HG03060 (cell line): ENCODE results near the gene HIF3A.
"Not testable (repeated sequence)": the region's sequence is repeated elsewhere in the genome, so short reads cannot be mapped to it uniquely, and the experiment has no call there.

ENCODE experiments used
- ATAC-seq: cut with Tn5 transposase; IDR thresholded peaks from one replicate; pipeline ENCODE4 v1.9.1; 2021; ENCODE audit warnings: low read depth, moderate number of reproducible peaks; ENCODE audit not compliant: unreplicated experiment

The HIF3A gene

DNA sequence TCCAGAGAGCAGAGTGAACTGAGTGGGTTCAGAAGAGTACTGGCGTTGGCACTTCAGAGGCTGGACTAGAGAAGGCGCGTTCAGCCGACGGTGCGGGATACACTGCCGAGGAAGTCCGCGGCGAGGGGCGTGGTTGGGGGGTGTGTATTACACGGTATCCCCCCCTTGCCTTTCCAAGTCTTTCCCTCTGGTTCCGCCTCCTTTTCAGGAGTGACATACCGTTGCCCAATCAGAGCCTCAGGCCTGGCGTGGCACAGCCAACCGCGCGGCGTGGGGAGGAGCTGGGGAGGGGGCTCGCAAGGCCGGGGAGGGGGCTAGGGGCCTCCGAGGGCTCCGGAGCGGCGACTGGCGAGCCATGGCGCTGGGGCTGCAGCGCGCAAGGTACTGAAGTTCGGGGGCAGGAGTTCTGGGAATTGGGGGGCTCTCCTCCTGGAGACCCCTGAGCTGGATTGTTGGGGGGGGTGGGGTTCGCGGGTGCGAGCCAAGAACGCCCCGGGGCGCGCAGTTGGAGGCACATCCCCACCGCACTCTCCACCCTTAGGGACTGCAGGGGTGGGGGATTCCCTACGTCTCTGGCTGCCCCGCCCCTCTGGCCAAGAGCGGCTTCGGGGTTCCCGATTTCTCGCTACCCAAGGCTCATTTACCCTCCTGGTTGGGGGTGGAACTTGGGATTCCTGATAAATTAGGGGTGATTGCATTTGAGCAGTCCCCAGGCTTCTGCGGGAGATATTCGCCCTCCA is at the start of gene HIF3A:
Gene HIF3A (plus strand): TSS at position 321 of the 740 bp plus-strand sequence. CDS start 35 bp downstream, at position 356.
- no peak for ATAC-seq

DNA sequence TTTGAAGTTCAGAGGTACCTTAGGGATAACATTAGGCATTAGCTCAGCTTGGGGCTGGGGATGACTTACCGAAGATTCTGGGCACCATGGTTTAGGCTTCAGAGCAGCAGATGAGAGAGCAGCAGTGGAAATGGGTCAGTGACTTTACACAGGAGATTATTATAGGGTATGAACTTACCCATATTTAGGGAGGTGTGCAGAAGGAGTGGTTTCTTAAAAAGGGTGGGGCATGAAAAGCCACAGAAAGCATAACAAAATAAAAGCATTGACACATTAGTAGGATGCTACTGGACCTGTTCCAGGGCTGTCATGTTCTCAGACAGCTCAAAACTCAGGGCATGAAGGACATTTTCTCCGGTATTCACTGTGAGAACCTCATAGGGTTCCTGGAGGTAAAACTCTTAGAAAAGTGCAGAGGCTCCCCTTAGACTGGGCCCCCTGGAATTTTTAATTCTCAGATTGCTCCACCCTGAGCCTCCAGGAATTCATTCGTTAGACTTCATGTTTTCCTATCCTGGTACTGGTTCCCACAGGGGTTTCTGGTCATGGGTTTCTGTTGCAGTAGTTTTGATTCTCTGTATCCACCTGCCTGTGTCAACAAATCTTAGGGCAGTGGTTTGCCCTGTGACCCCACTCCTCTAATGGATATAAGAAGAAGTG is 46.6 kb upstream of the HIF3A start:
- ATAC-seq, result no peak

DNA sequence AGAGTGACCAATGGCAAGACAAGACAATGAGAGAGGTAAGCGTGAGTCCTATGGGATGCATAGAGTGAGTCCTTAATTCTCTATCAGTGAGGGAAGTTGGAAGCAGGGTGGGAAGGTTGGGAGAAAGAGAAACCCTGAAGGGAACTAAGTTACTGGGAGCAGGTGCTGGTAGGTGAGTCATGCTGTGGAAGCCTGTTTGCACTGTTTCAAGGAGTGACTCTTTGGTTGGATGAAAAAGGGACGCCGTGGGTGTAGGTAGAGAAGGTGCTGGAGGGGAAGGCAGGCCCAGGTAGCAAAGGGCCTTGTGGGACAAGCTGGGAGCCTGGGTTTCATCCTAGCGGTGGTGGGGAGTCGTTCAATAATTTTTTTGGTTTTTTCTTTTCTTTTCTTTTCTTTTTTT is 45.4 kb upstream of the HIF3A start:
- no peak for ATAC-seq

DNA sequence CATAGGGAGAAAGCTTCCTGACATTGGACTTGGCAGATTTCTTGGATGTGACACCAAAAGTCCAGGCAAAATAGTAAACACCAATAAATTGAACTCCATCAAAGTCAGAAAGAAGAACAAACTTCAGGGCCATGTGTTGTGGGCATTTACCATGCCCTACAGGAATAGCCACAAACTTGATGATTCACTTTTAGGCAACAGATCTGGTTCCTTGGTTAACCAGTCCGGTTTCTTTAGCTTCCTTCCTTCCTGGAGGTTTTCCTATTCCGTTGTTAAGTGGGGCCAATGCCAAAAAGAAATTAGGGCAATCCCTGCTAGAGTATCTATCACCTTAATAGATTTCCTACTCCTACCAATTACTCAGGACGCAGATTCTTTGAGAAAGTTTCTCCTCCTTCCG is 42.1 kb upstream of the HIF3A start:
- ATAC-seq, result no peak

DNA sequence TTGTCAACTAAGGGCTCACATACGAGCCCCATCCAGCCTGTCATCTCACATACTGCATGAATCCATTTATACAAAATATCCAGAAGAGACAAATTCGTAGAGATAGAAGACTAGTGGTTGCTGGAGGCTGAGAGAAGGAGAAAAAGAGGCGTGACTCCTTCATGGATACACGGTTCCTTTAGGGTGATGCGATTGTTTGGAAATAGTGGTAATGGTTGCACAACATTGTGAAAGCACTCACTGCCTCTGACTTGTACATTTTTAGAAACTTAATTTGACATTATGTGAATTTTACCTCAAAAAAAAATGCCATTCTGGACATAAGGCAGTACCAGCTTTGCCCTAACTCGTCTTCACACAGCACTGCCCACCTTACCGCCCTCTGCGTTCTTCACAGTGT is 40.0 kb upstream of the HIF3A start:
- ATAC-seq, result no peak

DNA sequence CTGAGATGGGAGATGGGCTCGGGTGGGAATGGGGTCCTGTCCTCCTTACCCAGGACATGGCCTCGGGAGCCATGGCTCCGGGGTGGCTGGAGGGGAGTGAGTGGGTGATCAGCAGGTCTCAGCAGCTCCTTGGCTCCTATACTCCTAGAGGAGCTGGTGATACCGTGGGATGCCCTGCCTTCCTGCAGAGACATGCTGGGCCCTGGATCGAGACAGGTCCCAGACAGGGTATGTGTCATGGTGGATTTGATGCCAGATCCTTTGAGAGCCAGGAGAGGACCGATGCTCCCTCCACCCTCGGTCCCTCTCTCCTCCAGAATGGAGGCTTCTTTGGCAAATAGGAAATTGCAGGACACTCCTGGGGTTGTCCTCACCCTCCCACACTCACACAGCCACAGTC is 35.3 kb upstream of the HIF3A start:
- not testable (repeated sequence) for ATAC-seq

DNA sequence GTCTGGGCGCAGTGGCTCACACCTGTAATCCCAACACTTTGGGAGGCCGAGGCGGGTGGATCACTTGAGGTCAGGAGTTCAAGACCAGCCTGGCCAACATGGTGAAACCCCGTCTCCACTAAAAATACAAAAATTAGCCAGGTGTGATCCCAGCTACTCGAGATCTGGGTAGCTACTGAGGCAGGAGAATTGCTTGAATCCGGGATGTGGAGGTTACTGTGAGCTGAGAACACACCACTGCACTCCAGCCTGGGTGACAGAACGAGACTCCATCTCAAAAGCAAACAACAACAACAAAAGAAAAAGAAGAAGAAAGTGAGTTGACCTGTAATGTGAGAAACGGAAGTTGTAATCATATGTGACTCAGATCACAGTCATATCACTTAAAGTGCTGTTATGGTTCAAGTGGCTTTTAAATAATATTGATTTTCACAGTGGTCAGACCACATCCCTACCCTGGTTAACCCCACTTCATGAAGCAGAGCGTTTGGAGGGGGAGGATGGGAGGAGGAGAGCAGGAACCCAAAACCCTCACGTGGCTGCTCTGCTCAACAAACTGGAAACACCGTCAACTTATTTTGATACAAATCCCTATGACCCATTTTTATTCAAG is 34.1 kb upstream of the HIF3A start:
- not testable (repeated sequence) for ATAC-seq

DNA sequence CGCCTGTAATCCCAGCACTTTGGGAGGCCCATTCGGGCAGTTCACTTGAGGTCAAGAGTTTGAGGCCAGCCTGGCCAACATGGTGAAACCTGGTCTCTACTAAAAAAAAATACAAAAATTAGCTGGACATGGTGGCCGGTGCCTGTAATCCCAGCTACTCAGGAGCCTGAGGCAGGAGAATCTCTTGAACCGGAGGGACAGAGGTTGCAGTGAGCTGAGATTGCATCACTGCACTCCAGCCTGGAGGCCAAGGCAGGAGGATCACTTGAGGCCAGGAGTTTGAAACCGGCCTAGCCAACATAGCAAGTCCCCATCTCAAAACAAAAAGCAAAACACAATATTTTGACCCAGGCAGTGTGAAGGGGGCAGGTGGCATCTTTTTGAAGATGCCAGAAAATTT is 32.0 kb upstream of the HIF3A start:
- ATAC-seq, result not testable (repeated sequence)

DNA sequence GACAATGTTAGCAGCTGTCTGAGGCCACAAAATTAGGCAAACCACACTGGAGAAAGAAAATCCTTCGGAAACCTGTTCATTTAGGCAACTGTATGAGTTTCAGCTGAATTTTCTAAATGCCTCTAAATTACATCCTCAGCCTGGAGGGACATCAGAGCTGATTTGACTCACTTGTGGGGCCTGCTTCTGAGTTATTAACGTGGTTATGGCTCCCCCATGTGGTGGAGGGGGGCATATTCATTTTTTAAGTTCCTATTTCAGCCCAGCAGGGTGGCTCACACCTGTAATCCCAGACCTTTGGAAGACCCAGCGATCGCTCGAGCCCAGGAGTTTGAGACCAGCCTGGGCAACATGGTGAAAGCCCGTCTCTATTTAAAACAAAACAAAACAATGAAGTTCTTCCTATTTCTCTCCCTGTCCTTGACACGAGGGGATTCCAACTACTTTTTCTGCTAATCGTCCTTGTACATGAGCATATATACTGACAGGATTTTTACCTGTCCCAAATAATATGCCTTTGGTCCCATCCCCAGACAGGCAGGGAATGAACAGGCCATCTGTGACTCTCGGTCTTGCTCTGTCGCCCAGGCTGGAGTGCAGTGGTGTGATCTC is 31.5 kb upstream of the HIF3A start:
- no peak for ATAC-seq

DNA sequence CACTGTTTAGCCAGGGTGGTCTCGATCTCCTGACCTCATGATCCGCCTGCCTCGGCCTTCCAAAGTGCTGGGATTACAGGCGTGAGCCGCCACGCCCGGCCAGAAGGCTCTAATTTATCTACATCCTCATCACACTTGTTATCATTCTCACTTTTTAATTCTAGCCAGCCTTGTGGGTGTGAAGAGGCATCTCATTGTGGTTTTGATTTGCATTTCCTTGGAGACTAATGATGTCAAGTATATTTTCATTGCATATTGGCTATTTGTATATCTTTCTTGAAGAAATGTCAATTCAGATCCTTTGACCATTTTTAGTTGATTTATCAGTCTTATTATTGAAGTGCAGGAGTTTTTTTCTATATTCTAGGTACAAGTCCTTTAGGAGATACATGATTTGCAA is 27.7 kb upstream of the HIF3A start:
- ATAC-seq, result no peak

DNA sequence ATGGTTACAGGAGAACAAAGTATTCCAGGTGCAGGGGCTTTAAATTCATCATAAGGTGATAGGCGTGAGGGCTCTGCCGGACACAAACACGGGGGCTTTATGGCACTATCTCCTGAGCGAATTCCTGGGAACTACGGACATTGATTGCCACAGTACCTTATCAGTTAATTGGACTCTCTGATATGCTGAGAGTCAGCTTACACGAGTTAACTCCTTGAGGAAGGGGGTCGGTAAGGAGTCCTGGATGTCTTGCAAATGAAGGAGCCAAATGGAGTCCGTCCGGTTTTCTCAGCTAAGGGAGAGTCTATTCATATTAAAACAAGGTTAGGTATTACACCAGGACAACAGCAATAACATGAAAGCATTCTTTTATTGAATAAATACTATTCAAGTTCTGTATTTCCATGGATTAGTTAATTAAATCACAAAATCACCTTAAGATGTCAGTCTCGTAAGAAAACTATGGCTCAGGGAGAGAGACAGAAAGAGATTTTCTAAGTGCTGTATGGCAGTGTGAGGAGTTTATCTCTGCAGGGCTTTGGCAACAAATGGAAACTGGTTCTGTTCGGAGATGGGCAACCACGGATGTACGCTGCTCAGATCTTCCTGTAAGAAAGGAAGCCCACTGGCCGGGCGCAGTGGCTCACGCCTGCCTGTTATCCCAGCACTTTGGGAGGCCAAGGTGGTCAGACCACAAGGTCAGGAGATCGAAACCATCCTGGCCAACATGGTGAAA is 26.2 kb upstream of the HIF3A start:
- no peak for ATAC-seq

DNA sequence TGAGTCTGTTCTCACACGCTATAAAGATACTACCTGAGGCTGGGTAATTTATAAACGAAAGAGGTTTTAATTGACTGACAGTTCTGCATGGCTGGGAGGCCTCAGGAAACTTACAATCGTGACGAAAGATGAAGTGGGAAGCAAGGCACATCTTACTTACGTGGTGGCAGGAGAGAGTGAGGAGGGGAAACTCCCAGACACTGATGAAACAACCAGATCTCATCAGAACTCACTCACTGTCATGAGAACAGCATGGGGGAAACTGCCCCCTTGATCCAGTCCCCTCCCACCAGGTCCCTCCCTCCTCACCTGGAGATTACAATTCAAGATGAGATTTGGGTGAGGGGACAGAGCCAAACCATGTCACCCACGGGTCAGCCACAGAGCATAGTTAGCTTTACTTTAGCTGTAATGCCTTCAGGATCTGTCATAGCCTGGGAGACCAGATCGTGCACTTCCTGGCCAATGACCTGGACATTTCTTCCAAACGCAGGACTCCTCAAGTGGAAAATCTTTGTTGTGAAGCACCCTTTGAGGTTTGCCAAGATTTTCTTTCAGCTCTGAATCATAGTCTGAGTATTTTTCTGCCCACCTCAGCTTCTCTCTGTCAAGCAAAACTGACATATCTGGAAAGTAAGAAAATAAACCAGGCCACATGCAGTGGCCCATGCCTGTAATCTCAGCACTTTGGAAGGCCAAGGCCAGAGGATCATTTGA is 25.2 kb upstream of the HIF3A start:
- ATAC-seq, result no peak

DNA sequence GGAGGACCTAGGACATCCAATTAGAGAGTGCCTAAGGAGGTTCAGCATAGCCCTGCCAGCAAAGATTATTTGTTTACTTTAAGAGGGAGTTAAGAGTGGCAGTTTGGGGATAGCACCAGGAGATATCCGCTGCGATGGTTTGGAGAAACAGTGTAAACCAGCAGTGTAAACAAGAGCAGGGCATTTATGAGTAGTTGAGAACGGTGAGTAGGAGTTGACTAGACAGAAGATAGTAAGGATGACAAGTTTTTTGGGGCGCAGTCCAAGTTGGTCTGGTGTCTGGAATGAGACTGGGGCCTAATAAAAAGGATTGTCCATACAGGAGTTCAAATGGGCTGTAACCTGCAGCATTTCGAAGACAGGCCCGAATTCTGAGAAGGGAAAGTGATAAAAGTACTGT is 22.9 kb upstream of the HIF3A start:
- not testable (repeated sequence) for ATAC-seq

DNA sequence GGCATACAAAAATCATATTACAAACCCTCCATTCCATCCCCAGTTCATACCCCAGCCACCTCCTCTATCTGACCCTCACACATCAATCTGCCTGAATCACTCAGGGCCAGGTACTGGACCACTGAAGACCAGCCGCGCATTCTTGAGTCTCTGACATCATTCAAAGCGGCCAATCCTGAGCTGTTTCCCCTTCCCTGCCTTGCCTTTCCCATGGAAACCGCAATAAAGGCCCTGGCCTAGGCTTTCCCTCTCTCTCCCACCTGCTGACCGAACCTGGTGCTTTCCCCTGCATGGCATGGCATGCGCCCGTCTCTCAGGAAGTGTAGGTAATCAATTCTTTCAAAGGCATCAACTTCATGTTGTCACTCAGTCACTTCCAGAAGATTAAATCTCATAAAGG is 17.7 kb upstream of the HIF3A start:
- ATAC-seq, result no peak

DNA sequence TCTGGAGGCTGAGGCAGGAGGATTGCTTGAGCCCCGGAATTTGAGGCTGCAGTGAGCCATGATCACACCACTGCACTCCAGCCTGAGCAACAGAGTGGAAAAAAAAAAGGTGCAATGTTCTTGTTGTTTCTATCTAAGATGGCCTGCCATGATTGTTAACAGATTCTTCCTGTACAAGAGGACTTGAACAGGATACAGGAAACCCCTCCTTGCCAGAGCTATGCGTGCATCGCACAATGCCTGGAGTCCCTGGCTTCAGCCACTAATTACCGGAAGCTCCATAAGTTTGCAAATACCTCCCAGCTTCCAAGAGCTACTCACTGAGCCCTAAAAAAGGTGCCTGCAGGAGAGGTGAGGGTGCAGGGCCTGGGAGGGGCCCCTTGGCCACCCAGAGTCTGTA is 13.1 kb upstream of the HIF3A start:
- ATAC-seq, result no peak

DNA sequence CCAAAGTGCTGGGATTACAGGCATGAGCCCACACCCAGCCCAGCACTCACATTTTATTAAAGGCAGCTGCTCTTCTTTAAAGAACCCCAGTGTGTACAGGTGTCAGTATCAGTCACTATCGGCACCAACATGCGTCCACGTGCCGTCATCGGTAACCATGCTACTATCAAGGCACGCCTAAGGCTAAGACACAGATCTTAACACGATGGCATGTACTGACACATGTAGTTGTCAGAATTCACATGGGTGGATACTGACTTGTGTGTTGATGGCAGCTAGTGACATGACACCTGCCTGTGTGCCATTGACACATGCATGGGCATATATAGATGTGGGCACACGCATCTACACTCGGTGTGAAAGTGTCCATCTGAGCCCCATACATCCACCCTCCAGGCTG is 12.2 kb upstream of the HIF3A start:
- no peak for ATAC-seq

DNA sequence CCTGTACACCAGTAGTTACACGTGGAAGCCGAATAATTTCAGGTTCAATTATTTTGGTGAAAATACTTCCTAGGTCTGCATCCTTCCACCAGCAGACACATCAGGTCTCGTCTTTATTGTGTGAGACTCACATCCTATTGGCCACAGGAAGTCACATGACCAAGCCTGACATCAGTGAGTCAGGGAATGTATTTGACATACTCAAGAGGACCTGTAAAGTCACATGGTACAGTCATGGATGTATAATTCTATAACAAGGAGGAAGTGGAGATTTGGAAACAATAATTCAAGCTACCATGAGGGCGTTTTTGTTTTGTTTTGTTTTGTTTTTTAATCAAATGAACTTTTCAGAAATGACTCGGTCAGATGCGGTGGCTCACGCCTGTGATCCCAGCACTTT is 9.3 kb upstream of the HIF3A start:
- no peak for ATAC-seq

DNA sequence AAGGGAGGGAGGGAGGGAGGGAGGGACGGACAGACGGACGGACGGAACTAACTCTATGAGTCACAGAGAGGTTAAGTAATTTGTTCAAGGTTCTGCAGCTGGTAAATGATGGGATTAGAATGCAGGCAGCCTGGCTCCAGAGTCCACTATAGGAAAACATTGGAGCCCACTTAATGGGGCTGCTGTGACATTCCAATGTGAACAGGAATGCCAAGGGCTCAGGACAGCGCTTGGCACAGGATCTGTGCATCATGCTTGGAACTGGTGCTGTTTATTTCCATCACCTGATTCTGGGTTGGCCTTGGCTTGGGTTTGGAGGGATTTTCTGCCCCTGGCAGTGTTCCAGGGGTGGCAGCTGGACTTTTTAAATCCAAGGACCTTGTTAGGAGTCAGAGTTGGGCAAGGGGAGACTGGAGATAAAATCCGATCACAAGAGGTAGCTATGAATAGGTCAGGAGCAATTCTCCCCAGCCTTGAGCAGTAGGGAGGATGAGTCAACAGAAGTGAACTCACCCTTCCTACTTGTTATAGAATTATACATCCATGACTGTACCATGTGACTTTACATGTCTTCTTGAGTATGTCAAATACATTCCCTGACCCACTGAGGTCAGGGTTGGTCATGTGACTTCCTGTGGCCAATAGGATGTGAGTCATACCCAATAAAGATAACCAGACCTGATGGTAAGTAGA is 7.8 kb upstream of the HIF3A start:
- no peak for ATAC-seq
